DMS79 (cell line): ENCODE results near the gene ZNF135.

ENCODE experiments used
- DNase-seq: peaks from one replicate; lab custom pipeline; 2025; lab: John Stamatoyannopoulos, UW

ZNF135 gene

GRCh38 chr19:58093071-58093470 lies 34.0 kb downstream of the ZNF135 start:
- DNase-seq, result no peak

DNA sequence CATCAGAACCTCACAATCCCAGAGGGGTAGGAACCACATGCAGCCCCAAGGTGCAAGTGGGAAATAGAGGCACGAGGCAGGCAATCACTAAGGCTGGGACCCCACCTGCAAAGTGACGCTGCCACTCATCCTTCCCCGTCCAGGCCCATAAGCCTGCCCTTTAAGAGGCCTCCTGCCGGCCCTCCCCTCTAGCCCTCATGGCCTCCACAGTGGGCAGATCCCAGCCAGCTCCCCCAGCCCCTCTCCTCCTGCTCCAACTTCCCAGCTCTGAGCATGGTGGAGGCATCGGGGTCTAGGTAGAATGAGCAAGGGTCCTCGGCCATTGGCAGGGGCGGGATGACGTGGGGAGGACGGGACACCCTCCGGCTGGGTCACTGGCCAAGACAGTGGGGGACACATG lies 36.2 kb downstream of the ZNF135 start:
- no peak for DNase-seq

- DNase-seq, result no peak
Observed at GRCh38 chr19:58096884-58097283, 37.8 kb downstream of the ZNF135 start.

GRCh38 chr19:58097349-58097748 lies 38.3 kb downstream of the ZNF135 start:
- no peak for DNase-seq

- peak; percentile 91 for DNase-seq
Observed at GRCh38 chr19:58097781-58098681, 38.9 kb downstream of the ZNF135 start, which contains the start of gene ZSCAN18. TSS of gene ZSCAN18 (minus strand) at chr19:58098231. CDS start at chr19:58090267, 7,964 bp downstream.

DNA sequence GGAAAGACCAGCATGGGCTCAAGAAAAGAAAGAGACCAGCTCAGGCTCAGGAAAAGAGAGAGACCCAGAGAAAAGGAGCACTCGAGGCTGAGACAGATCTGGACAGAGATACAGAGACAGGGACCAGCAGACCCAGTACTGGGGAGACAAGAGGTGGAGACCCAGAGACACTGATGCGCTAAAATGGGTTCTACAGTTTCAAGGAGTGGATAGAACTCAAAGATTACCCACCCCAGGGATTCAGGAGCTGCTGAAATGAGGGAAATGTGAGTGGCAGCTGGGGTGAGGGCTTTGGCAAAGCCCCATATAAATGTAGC lies 39.6 kb downstream of the ZNF135 start:
- no peak for DNase-seq

GRCh38 chr19:58107778-58108545 lies 48.9 kb downstream of the ZNF135 start:
- DNase-seq, result no peak

DNA sequence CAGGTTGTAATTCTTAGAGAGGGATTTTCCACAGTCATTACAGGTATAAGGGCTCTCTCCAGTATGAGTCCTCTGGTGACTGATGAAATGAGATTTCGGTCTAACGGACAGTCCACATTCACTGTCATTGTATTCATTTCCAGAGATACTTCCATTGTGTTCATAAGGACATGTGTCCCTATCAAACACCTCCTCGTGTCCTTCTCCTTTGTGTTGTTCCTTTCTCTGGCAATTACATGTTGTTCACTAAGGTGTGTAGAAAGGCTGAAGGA lies 49.4 kb downstream of the ZNF135 start:
- DNase-seq, result no peak

DNA sequence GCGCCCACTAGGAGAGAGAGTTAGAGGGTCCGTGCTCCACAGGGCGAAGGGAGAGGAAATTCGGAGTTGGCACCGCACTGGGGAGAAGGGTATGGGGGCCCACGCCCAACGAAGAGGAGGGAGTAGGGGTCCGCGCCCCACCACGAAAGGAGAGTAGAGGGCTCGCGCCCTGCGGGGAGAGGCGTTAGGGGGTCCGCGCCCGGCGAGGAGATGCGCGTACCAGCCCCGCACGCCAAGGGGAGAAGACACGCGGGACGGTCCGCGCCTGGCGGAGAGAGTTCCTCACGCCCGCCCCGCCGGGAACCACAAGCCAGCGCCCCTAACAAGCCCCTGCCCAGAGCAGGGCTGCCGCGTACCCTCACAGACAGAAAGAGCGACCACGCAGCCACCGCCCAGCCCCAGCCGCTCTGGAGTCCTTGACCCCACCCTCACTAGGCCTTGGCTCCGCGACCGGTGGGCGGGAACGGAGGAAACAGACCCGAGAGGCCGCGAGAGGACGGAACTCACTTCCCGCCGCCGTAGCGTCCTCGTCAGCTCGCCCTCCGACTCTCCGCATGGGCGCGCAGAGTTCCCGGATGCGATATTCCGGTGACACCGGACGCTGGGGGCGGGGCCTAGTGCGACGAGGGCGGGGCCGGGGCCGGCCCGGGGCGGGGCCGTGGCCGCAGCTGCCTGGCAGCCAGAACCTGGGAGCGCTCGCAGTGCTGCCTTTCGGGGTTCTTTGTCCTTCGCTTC lies 58.9 kb downstream of the ZNF135 start:
- DNase-seq, result no peak

- no peak for DNase-seq
Observed at GRCh38 chr19:58118979-58119733, 60.1 kb downstream of the ZNF135 start.
